DOHH2 (cell line): ENCODE results near the gene ITPRIP.
A peak's percentile ranks its signal among the peaks of the same experiment; 100 is the strongest.

Experiments
- H3F3A ChIP-seq: fragments of 200-600 bp; sonication (generic), shearing (Covaris generic); 2 replicates; pipeline ENCODE4 v1.6.0; 2016; ENCODE audit warnings: antibody characterized with exemption, mild to moderate bottlenecking; ENCODE audit not compliant: control insufficient read depth, insufficient read depth
- H3K27ac ChIP-seq: fragments of 200-600 bp; sonication (generic); 2 replicates; pipeline ENCODE4 v1.5.1; 2014; ENCODE audit warnings: low read depth, mild to moderate bottlenecking, low read length, moderate library complexity
- H3K27me3 ChIP-seq: fragments of 200-600 bp; sonication (generic); 2 replicates; pipeline ENCODE4 v1.6.1; 2014; ENCODE audit warnings: mild to moderate bottlenecking, low read length, mixed read lengths; ENCODE audit not compliant: control insufficient read depth
- H3K36me3 ChIP-seq: fragments of 200-600 bp; sonication (generic); 2 replicates; pipeline ENCODE4 v1.6.1; 2014; ENCODE audit warnings: mild to moderate bottlenecking, low read length, moderate library complexity, mixed read lengths; ENCODE audit not compliant: control insufficient read depth
- H3K4me1 ChIP-seq: fragments of 200-600 bp; sonication (generic); 2 replicates; pipeline ENCODE4 v1.6.1; 2014; ENCODE audit warnings: mild to moderate bottlenecking, low read length, mixed read lengths; ENCODE audit not compliant: control insufficient read depth
- H3K4me2 ChIP-seq: fragments of 200-600 bp; sonication (generic); 2 replicates; pipeline ENCODE4 v1.6.0; 2014; ENCODE audit warnings: mild to moderate bottlenecking, low read length, moderate library complexity
- H3K4me3 ChIP-seq: fragments of 200-600 bp; sonication (generic); 2 replicates; pipeline ENCODE4 v1.5.1; 2014; ENCODE audit warnings: mild to moderate bottlenecking, low read length, mixed read lengths
- H3K79me2 ChIP-seq: fragments of 200-600 bp; sonication (generic); 2 replicates; pipeline ENCODE4 v1.6.1; 2014; ENCODE audit warnings: mild to moderate bottlenecking, low read length, mixed read lengths; ENCODE audit not compliant: control insufficient read depth
- H3K9me2 ChIP-seq: fragments of 200-600 bp; sonication (generic); replicated peaks from 2 replicates; pipeline ENCODE4 v1.6.1; 2014; ENCODE audit warnings: mild to moderate bottlenecking, low read length, mixed read lengths; ENCODE audit not compliant: control insufficient read depth
- H3K9me3 ChIP-seq: fragments of 200-600 bp; sonication (generic); 2 replicates; pipeline ENCODE4 v1.6.1; 2014; ENCODE audit warnings: antibody characterized with exemption, low read length, mixed read lengths; ENCODE audit not compliant: control insufficient read depth, insufficient read depth
- H4K20me1 ChIP-seq: fragments of 200-600 bp; sonication (generic); 2 replicates; pipeline ENCODE4 v1.6.0; 2014; ENCODE audit warnings: low read depth, mild to moderate bottlenecking, antibody characterized with exemption, low read length, moderate library complexity; ENCODE audit not compliant: control insufficient read depth, insufficient read depth
- CTCF ChIP-seq: fragments of 200-600 bp; sonication (generic); IDR thresholded peaks from one replicate; pipeline ENCODE4 v1.5.1; 2014; ENCODE audit warnings: antibody characterized with exemption, mild to moderate bottlenecking, low read depth, low read length; ENCODE audit not compliant: poor library complexity, severe bottlenecking
- EZH2phosphoT487 ChIP-seq: fragments of 200-600 bp; sonication (generic); IDR thresholded peaks from 2 replicates; pipeline ENCODE4 v1.6.1; 2017; ENCODE audit warnings: borderline replicate concordance, mild to moderate bottlenecking, antibody characterized with exemption, low read length, moderate library complexity, mixed read lengths

The ITPRIP gene

DNA sequence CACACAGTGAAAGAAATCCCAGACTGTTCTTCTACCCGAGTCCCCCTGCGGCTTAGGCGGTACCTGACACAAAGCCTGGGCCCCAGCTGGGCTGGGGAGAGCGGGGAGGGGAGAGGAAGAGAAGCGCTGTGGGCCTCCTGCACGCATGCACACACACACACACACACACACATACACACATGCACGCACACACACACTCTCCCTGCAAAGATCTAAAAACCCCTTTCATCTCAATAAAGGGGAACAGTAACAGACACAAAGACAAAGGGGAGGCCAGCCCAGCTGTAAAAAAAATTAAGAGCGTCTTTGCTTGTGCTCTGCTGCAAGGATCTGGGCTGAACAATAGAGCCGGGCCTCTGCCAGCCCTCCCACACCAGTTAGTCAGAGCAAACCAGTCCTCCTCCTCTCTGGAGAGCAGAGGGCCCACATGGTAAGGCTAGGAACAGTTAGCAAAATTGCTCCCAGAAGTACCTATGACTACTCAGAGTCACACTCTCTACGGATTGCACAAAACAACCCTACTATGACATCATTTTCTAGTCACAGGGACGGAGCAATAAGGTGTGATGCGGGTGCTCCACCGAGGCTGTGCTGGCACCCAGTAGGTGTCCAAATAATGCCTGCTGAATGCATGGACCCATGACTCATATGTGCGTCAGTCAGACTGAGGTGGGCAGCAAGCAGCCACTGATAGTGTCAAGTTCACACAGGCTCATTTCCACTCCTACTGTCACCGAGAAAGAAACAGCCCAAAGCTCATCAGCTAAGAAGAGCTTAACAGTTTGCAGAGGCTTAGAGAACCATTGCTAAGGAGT lies 9.2 kb downstream of the ITPRIP start:
- Histone ChIP-seq H3K4me1 (peaks cover 50% of the 10 kb centered on the region), H3K4me3 (peak overlapping the region; percentile 9; the same call in 1 of the 2 replicates), H4K20me1 (peaks cover 29% of the 10 kb centered on the region)

GRCh38 chr10:104328646-104328895 lies 9.7 kb downstream of the ITPRIP start:
- no peak for TF ChIP-seq CTCF
- no peak for TF ChIP-seq EZH2phosphoT487
- H3K27ac ChIP-seq: no peak overlapping the region
- peaks cover 29% of the 10 kb centered on the region for H4K20me1 ChIP-seq

More for the DNA sequence above, 9.2 kb downstream of the ITPRIP start:
- Histone ChIP-seq H3K27ac (no peak overlapping the region), H3K36me3 (peaks cover 4% of the 10 kb centered on the region; the same call in 1 of the 2 replicates), H3K4me2 (peak overlapping the region; percentile 56), H3F3A (peaks cover 3% of the 10 kb centered on the region; the same call in 1 of the 2 replicates), H3K27me3 (no peaks in the 10 kb centered on the region), H3K9me3 (no peaks in the 10 kb centered on the region), H3K9me2 (no peaks in the 10 kb centered on the region), H3K79me2 (peaks cover 100% of the 10 kb centered on the region)
- TF ChIP-seq EZH2phosphoT487 (no peak), CTCF (no peak)

GRCh38 chr10:104327745-104328645 lies 10.3 kb downstream of the ITPRIP start:
- H3K9me2 ChIP-seq: no peaks in the 10 kb centered on the region
- no peak overlapping the region for H3K27ac ChIP-seq
- H3K79me2 ChIP-seq: peaks cover 100% of the 10 kb centered on the region
- peak overlapping the region; percentile 56; the same call in 1 of the 2 replicates for H3K4me2 ChIP-seq
- H3K36me3 ChIP-seq: peaks cover 3% of the 10 kb centered on the region; the same call in 1 of the 2 replicates
- H3K4me3 ChIP-seq: no peak overlapping the region
- H3F3A ChIP-seq: peaks cover 3% of the 10 kb centered on the region; the same call in 1 of the 2 replicates
- no peaks in the 10 kb centered on the region for H3K9me3 ChIP-seq
- peaks cover 31% of the 10 kb centered on the region for H4K20me1 ChIP-seq
- H3K4me1 ChIP-seq: peaks cover 61% of the 10 kb centered on the region
- TF ChIP-seq CTCF: no peak
- no peak for TF ChIP-seq EZH2phosphoT487
- H3K27me3 ChIP-seq: no peaks in the 10 kb centered on the region

More at GRCh38 chr10:104328646-104328895, 9.7 kb downstream of the ITPRIP start:
- Histone ChIP-seq H3K4me3 (no peak overlapping the region), H3K27me3 (no peaks in the 10 kb centered on the region), H3K4me1 (peaks cover 56% of the 10 kb centered on the region), H3K36me3 (peaks cover 3% of the 10 kb centered on the region; the same call in 1 of the 2 replicates), H3K79me2 (peaks cover 100% of the 10 kb centered on the region), H3K9me3 (no peaks in the 10 kb centered on the region), H3K9me2 (no peaks in the 10 kb centered on the region), H3K4me2 (peak overlapping the region; percentile 56), H3F3A (peaks cover 3% of the 10 kb centered on the region; the same call in 1 of the 2 replicates)
